T-cell (primary cell): ENCODE data around the gene MED12. TPM values are rescaled to one million over a fixed set of nuclear protein-coding genes. Genes with fewer than 3 reads are reported as not detected.

Experiments
- ATAC-seq, 4 experiments: fragments of 200-7000 bp in 3 of 4; fragments of 150-1000 bp in 1 of 4; cut with Tn5 transposase; replicated peaks in 1 of 4; 1 replicate in 3 of 4; 2 replicates in 1 of 4; pipeline ENCODE4 v1.10.0; 2021; ENCODE audit warnings: moderate library complexity in 3 of 4, mild to moderate bottlenecking in 2 of 4, moderate number of reproducible peaks in 1 of 4
- CTCF ChIA-PET, 2 donors: fragments of 300-600 bp; sonication (Branson Sonifier 250); formaldehyde crosslinking; loops; one replicate each; lab custom pipeline; 2022; ENCODE audit warnings: antibody characterized with exemption in 2 of 2; lab: Charles Lee
- POLR2A ChIA-PET, 2 donors: fragments of 300-600 bp; sonication (Branson Sonifier 250); formaldehyde crosslinking; loops; one replicate each; lab custom pipeline; 2022; ENCODE audit warnings: antibody characterized with exemption in 2 of 2; lab: Charles Lee
- DNase-seq, 35 experiments: peaks; one replicate each; pipeline versions ENCODE4 v3.0.0 to v3.0.0-alpha.2; 2013 to 2023
- H3K27ac ChIP-seq: one replicate; pipeline ENCODE4 v1.5.1; 2013; ENCODE audit warnings: low read length
- H3K27me3 ChIP-seq, 2 experiments: replicated peaks in 1 of 2; 1 replicate in 1 of 2; 2 replicates in 1 of 2; pipeline versions ENCODE4 v1.6.1 to v1.7.0; 2013; ENCODE audit warnings: low read length in 1 of 2, mixed read lengths in 1 of 2; ENCODE audit not compliant: control insufficient read depth in 2 of 2, insufficient read depth in 2 of 2; ENCODE audit errors: extremely low read depth in 1 of 2
- H3K36me3 ChIP-seq, 2 donors: 1 replicate in 1 of 2; 2 replicates in 1 of 2; pipeline versions ENCODE4 v1.6.1 to v1.7.0; 2013; ENCODE audit warnings: low read length in 1 of 2; ENCODE audit not compliant: control insufficient read depth in 2 of 2, insufficient read depth in 1 of 2; ENCODE audit errors: extremely low read depth in 1 of 2
- H3K4me1 ChIP-seq, 2 experiments: 1 replicate in 1 of 2; 2 replicates in 1 of 2; pipeline versions ENCODE4 v1.6.1 to v1.7.0; 2013; ENCODE audit warnings: low read length in 2 of 2, mixed read lengths in 1 of 2; ENCODE audit not compliant: insufficient read depth in 2 of 2, control insufficient read depth in 1 of 2; ENCODE audit errors: extremely low read depth in 1 of 2
- H3K4me3 ChIP-seq, 2 donors: 1 replicate in 1 of 2; 2 replicates in 1 of 2; pipeline versions ENCODE4 v1.5.1 to v1.7.0; 2013; ENCODE audit warnings: mild to moderate bottlenecking in 2 of 2, low read length in 1 of 2, moderate library complexity in 1 of 2; ENCODE audit not compliant: control insufficient read depth in 1 of 2; ENCODE audit errors: extremely low read depth in 1 of 2
- H3K9me3 ChIP-seq: 2 replicates; pipeline ENCODE4 v1.7.0; 2013
- H3K27ac Mint-ChIP-seq, 2 donors: one replicate each; pipeline ENCODE4 v1.8.0; 2020 to 2021; ENCODE audit warnings: mild to moderate bottlenecking in 2 of 2, mixed read lengths in 2 of 2
- H3K27me3 Mint-ChIP-seq, 2 donors: one replicate each; pipeline ENCODE4 v1.8.0; 2021 to 2022; ENCODE audit warnings: mixed read lengths in 2 of 2
- H3K36me3 Mint-ChIP-seq: one replicate; pipeline ENCODE4 v1.8.0; 2021; ENCODE audit warnings: mixed read lengths
- H3K4me1 Mint-ChIP-seq, 3 donors: one replicate each; pipeline ENCODE4 v1.8.0; 2020 to 2022; ENCODE audit warnings: mixed read lengths in 3 of 3, mild to moderate bottlenecking in 1 of 3
- H3K4me3 Mint-ChIP-seq, 3 donors: one replicate each; pipeline ENCODE4 v1.8.0; 2020 to 2022; ENCODE audit warnings: mild to moderate bottlenecking in 3 of 3, mixed read lengths in 3 of 3, moderate library complexity in 3 of 3
- H3K9me3 Mint-ChIP-seq, 3 donors: one replicate each; pipeline ENCODE4 v1.8.0; 2020 to 2022; ENCODE audit warnings: mixed read lengths in 3 of 3
- WGBS: methylation state at CpG from one replicate; pipeline ENCODE4 v1.1.5; 2013; ENCODE audit warnings: missing lambda C conversion rate; ENCODE audit not compliant: insufficient coverage; 5-methylcytosine and 5-hydroxymethylcytosine counted together
- total RNA-seq, 35 experiments: library from RNA in 6 of 35; stranded (reverse) in 6 of 35; fragments of 120-200 nt in 1 of 35; gene quantifications; one replicate each; pipeline versions ENCODE4 v1.2.1 to v1.2.4 and lab custom pipeline; 2013 to 2026

The MED12 gene
- total RNA-seq, 5 donors from 2014 or later (not counting 1 experiment from before 2014, with no cell fraction given), result 63.8 to 78.3 (median 72.0) TPM

DNA sequence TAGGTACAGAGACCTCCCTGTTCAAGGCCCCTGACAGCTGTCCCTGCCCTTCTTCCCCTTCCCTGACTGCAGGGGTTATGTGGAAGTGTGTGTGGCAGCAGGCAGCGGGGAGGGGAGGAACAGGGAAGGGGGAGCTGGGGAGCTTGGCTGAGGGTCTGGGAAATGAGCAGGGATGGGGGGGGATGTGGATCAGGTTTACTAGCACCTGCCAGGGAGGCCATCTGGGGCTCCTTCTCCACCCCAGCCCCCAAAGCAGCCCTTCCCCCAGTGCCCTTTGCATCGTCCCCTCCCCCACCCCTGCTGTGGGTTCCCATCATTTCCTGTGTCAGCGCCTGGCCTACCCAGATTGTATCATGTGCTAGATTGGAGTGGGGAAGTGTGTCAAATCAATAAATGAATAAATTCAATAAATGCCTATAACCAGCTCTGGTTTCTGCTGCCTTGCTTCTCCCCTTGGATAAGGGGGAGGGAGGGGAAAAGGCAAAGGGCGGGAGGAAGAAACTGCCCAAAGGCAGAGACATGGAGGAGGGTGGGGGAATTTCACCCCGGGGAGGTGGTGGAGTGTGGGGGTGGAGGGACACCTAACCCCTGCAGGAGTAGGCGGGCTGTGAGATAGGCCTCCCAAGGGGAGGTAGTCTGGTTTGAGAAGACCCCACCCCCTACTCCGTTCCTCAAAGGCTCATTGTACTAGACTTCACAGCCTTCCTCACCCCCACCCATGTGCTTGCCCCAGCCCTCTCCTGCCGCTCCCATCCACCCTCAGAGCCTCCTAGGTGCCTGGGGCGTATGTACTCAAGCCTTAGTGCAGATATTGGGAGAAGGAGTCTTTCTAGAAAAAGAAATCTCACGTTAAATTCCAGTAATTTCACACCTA is 15.0 kb upstream of the MED12 start:
- Histone ChIP-seq H3K36me3 (peaks cover 4 to 19% of the 10 kb centered on the region in 2 donors), H3K9me3 (no peaks in the 10 kb centered on the region), H3K4me3 (peak overlapping the region; percentile 30 to 61), H3K4me1 (peaks cover 27 to 95% of the 10 kb centered on the region in 2 experiments), H3K27ac (peak overlapping the region; percentile 82), H3K27me3 (no peaks in the 10 kb centered on the region)
- DNase-seq (peak in 34 of 35 experiments; percentile 29 to 72 (median 56)), ATAC-seq (peak; percentile 38 to 65 (median 44))
- ChIA-PET POLR2A (interaction anchor here (0.7 to 3.3 kb wide), 5 partner anchors 8 to 26 kb away, joined by 3 to 28 read pairs (median 4); partner anchors contain the start of genes IL2RG (in 2 of the 2) and MED12 (in 1 of the 2)), CTCF (interaction anchor here (0.6 to 4.5 kb wide), 4 partner anchors 8 to 40 kb away, joined by 3 to 37 read pairs (median 16); partner anchors contain the start of genes IL2RG (in 1 of the 2) and MED12 (in 1 of the 2))
- H3K9me3 Mint-ChIP-seq, result no peaks in the 10 kb centered on the region
- H3K4me1 Mint-ChIP-seq, result peaks cover 85 to 92% (median 91%) of the 10 kb centered on the region in 3 donors
- H3K36me3 Mint-ChIP-seq, result peaks cover 23% of the 10 kb centered on the region
- no CpG with 5 or more reads among the region's 10 CpGs for WGBS
- no peaks in the 10 kb centered on the region for H3K27me3 Mint-ChIP-seq
- peak overlapping the region; percentile 53 to 80 (median 65) for H3K4me3 Mint-ChIP-seq
- H3K27ac Mint-ChIP-seq, result peak overlapping the region; percentile 90 to 97

GRCh38 chrX:71105628-71106027 is 12.8 kb upstream of the MED12 start:
- H3K4me3 ChIP-seq, result peak overlapping the region; percentile 1 to 21
- H3K4me3 Mint-ChIP-seq, result peak overlapping the region; percentile 44 to 97 (median 61)
- no peaks in the 10 kb centered on the region for H3K9me3 Mint-ChIP-seq
- ChIA-PET POLR2A (interaction anchor here (0.7 to 1.9 kb wide), 3 partner anchors 13 to 24 kb away, joined by 4 to 10 read pairs (median 6); partner anchors contain the start of gene MED12 (in 1 of the 2)), CTCF (interaction anchor here in 1 of 2 donors (0.6 kb wide), 1 partner anchor 74 kb away, joined by 5 read pairs; no protein-coding TSS in a partner anchor)
- no CpG with 5 or more reads among the region's 3 CpGs for WGBS
- H3K36me3 ChIP-seq, result peaks cover 4 to 35% of the 10 kb centered on the region in 2 donors
- peaks cover 82 to 90% (median 87%) of the 10 kb centered on the region in 3 donors for H3K4me1 Mint-ChIP-seq
- DNase-seq (peak in 1 of 35 experiments; percentile 38), ATAC-seq (no peak)
- H3K27ac Mint-ChIP-seq, result peak overlapping the region; percentile 94 to 97
- peak overlapping the region; percentile 82 for H3K27ac ChIP-seq
- H3K4me1 ChIP-seq, result peaks cover 27 to 89% of the 10 kb centered on the region in 2 experiments
- H3K36me3 Mint-ChIP-seq, result peaks cover 42% of the 10 kb centered on the region
- no peaks in the 10 kb centered on the region for H3K27me3 Mint-ChIP-seq
- no peaks in the 10 kb centered on the region for H3K9me3 ChIP-seq
- no peaks in the 10 kb centered on the region for H3K27me3 ChIP-seq

DNA sequence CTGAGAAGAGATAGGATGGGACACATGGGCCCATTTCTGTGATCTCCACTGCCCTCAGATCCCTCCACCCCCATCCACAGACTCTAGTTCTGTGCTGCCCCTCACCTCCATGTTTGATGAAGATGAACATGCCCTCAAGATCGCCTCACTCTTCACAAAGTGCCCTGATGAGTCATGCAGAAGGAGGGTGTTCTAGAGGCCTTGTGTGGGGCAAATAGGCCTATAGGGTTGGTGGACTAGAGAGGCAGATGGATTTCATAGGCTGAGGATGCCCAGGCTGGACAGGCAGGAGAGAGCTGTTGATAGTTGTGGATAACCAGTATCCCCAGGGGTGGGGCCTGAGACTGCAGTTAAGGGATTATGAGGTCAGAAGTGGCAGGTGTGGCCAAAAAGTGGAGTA is 12.0 kb upstream of the MED12 start, which contains the start of gene CXorf65:
CXorf65 (minus strand) TSS at position 314 of the 400 bp plus-strand sequence; CDS start at position 130, 184 bp downstream.
- peak within 1 kb of the TSS; percentile 97 to 99 for H3K27ac Mint-ChIP-seq
- Histone ChIP-seq H3K4me1 (peaks cover 25 to 81% of the 10 kb centered on the region in 2 experiments), H3K36me3 (peaks cover 4 to 35% of the 10 kb centered on the region in 2 donors), H3K27me3 (no peaks in the 10 kb centered on the region), H3K9me3 (no peaks in the 10 kb centered on the region), H3K4me3 (peak within 1 kb of the TSS; percentile 1 to 21), H3K27ac (peak within 1 kb of the TSS; percentile 99)
- H3K4me1 Mint-ChIP-seq, result peaks cover 74 to 89% (median 85%) of the 10 kb centered on the region in 3 donors
- H3K27me3 Mint-ChIP-seq, result no peaks in the 10 kb centered on the region
- no peak for ATAC-seq
- no peaks in the 10 kb centered on the region for H3K9me3 Mint-ChIP-seq
- peak in 1 of 35 experiments; percentile 38 for DNase-seq
- peaks cover 45% of the 10 kb centered on the region for H3K36me3 Mint-ChIP-seq
- no CpG with 5 or more reads among the region's 1 CpG for WGBS
- POLR2A ChIA-PET, result interaction anchor here (0.9 to 1.9 kb wide), 2 partner anchors 12 to 20 kb away, joined by 4 to 10 read pairs; partner anchors contain the start of gene MED12 (in 1 of the 2)
- CTCF ChIA-PET, result interaction anchor here in 1 of 2 donors (0.5 kb wide), 1 partner anchor 53 kb away, joined by 3 read pairs; no protein-coding TSS in a partner anchor
- H3K4me3 Mint-ChIP-seq, result peak within 1 kb of the TSS; percentile 95 to 99 (median 97)

- Mint-ChIP-seq H3K9me3 (no peaks in the 10 kb centered on the region), H3K4me1 (peaks cover 73 to 86% (median 86%) of the 10 kb centered on the region in 3 donors), H3K27me3 (no peaks in the 10 kb centered on the region), H3K27ac (peak overlapping the region; percentile 97 to 99), H3K36me3 (peaks cover 45% of the 10 kb centered on the region), H3K4me3 (peak overlapping the region; percentile 95 to 99 (median 97))
- POLR2A ChIA-PET, result interaction anchor here in 1 of 2 donors (1.1 kb wide), 1 partner anchor 8 kb away, joined by 3 read pairs; no protein-coding TSS in a partner anchor
- no peak overlapping the region for H3K4me3 ChIP-seq
- H3K9me3 ChIP-seq, result no peaks in the 10 kb centered on the region
- DNase-seq (no peak), ATAC-seq (no peak)
- H3K27me3 ChIP-seq, result no peaks in the 10 kb centered on the region
- peak overlapping the region; percentile 99 for H3K27ac ChIP-seq
- CTCF ChIA-PET, result interaction anchor here in 1 of 2 donors (0.6 to 1.9 kb wide), 2 partner anchors 8 to 11 kb away, joined by 4 to 10 read pairs; partner anchors contain the start of gene MED12
- peaks cover 23 to 77% of the 10 kb centered on the region in 2 experiments for H3K4me1 ChIP-seq
- 20% methylated on average over 1 of the region's 4 CpGs for WGBS
- peaks cover 4 to 35% of the 10 kb centered on the region in 2 donors for H3K36me3 ChIP-seq
Observed at GRCh38 chrX:71107245-71107644, 11.2 kb upstream of the MED12 start.

- Mint-ChIP-seq H3K27ac (peak overlapping the region; percentile 97 to 99), H3K27me3 (no peaks in the 10 kb centered on the region), H3K4me3 (peak overlapping the region; percentile 95 to 99 (median 97)), H3K9me3 (no peaks in the 10 kb centered on the region), H3K36me3 (peaks cover 45% of the 10 kb centered on the region), H3K4me1 (peaks cover 73 to 86% (median 86%) of the 10 kb centered on the region in 3 donors)
- no CpG with 5 or more reads among the region's 9 CpGs for WGBS
- H3K27me3 ChIP-seq, result no peaks in the 10 kb centered on the region
- peaks cover 27 to 75% of the 10 kb centered on the region in 2 experiments for H3K4me1 ChIP-seq
- DNase-seq, result peak in 30 of 35 experiments; percentile 31 to 64 (median 50)
- H3K9me3 ChIP-seq, result no peaks in the 10 kb centered on the region
- H3K27ac ChIP-seq, result peak overlapping the region; percentile 99
- H3K4me3 ChIP-seq, result peak overlapping the region; percentile 94
- POLR2A ChIA-PET, result interaction anchor here (1.1 to 1.4 kb wide), 2 partner anchors 8 to 11 kb away, joined by 3 to 6 read pairs; partner anchors contain the start of gene MED12 (in 1 of the 2)
- CTCF ChIA-PET, result interaction anchor here in 1 of 2 donors (0.6 to 1.9 kb wide), 2 partner anchors 8 to 11 kb away, joined by 4 to 10 read pairs; partner anchors contain the start of gene MED12
- ATAC-seq, result peak in 3 of 4 experiments; percentile 41 to 46 (median 45)
- peaks cover 4 to 35% of the 10 kb centered on the region in 2 donors for H3K36me3 ChIP-seq
Observed at GRCh38 chrX:71107762-71108360, 10.5 kb upstream of the MED12 start.
